ENCODE data around the gene ATL2. TPM values are rescaled to one million over a fixed set of nuclear protein-coding genes. Genes with fewer than 3 reads are reported as not detected.

ATL2 gene
- total and polyA plus RNA-seq, 2 donors (not counting 1 experiment from before 2014, with no cell fraction given), result 21.1 to 69.0 TPM

GRCh38 chr2:38381381-38382143, 4.5 kb upstream of the ATL2 start:
- H3K4me3 Mint-ChIP-seq, result no peak overlapping the region
- DNase-seq, result no peak
- WGBS (ENCODE audit: insufficient coverage), result 90% methylated on average over 2 of the region's 6 CpGs
- CTCF ChIA-PET, result interaction anchor here (1.2 kb wide), 1 partner anchor 126 kb away, joined by 3 read pairs; no protein-coding TSS in a partner anchor
- Histone ChIP-seq H3K4me1 (ENCODE audit: control insufficient read depth in 2 of 2, insufficient read depth in 2 of 2, low read length in 2 of 2) (peaks cover 4 to 9% of the 10 kb centered on the region in 2 donors), H3K4me2 (replicated peaks; ENCODE audit: low read depth, low read length, poor library complexity, severe bottlenecking) (no peak overlapping the region), H2AFZ (ENCODE audit: insufficient read depth, low read depth, low read length, poor library complexity, severe bottlenecking) (no peak overlapping the region), H3K27ac (ENCODE audit: low read length in 2 of 2) (no peak overlapping the region), H3K79me2 (ENCODE audit: control insufficient read depth, insufficient read depth, low read length) (peaks cover under 1% of the 10 kb centered on the region), H3K9ac (ENCODE audit: low read length) (no peak overlapping the region), H3K4me3 (ENCODE audit: control extremely low read depth in 1 of 5, extremely low read depth in 1 of 5, insufficient read depth in 1 of 5, low read depth in 2 of 5, low read length in 4 of 5) (no peak overlapping the region), H3K36me3 (replicated peaks in 1 of 2; ENCODE audit: control extremely low read depth in 1 of 2, control insufficient read depth in 1 of 2, extremely low read depth in 1 of 2, insufficient read depth in 2 of 2, low read length in 1 of 2) (no peaks in the 10 kb centered on the region), H3K9me3 (ENCODE audit: control extremely low read depth in 1 of 3, control insufficient read depth in 2 of 3, insufficient read depth in 1 of 3, low read length in 2 of 3) (no peaks in the 10 kb centered on the region), H3K27me3 (replicated peaks in 1 of 4; ENCODE audit: control extremely low read depth in 1 of 4, control insufficient read depth in 3 of 4, insufficient read depth in 4 of 4, low read length in 3 of 4) (no peaks in the 10 kb centered on the region), H4K20me1 (ENCODE audit: control insufficient read depth, insufficient read depth, low read length, poor library complexity, severe bottlenecking) (no peaks in the 10 kb centered on the region)
- TF ChIP-seq EZH2 (IDR thresholded peaks at IDR 0.05; ENCODE audit: borderline replicate concordance, insufficient read depth, low read depth, low read length, poor library complexity, severe bottlenecking), result no peak
- no peak for TF ChIP-seq CTCF (IDR thresholded peaks at IDR 0.05)
- no peak for ATAC-seq (ENCODE audit: low read depth)
- POLR2A ChIA-PET, result no interaction called here
- H3K4me1 Mint-ChIP-seq, result peaks cover 14% of the 10 kb centered on the region
- H3K27me3 Mint-ChIP-seq, result no peaks in the 10 kb centered on the region
- intact Hi-C loops (cut with micrococcal nuclease), result no loop called here
- no peaks in the 10 kb centered on the region for H3K9me3 Mint-ChIP-seq (ENCODE audit: insufficient read depth)
- H3K27ac Mint-ChIP-seq, result no peak overlapping the region
